Upper lobe of left lung (tissue), 6 donors: ENCODE data around the gene CRIP2. TPM values are rescaled to one million over a fixed set of nuclear protein-coding genes. Genes with fewer than 3 reads are reported as not detected.

Source experiments
- ATAC-seq, 2 donors: fragments of 200-7000 bp; cut with Tn5 transposase; one replicate each; pipeline ENCODE4 v1.9.1; 2022; ENCODE audit warnings: mild to moderate bottlenecking in 2 of 2, moderate library complexity in 2 of 2; ENCODE audit not compliant: low FRiP score in 2 of 2
- DNase-seq, 2 donors: peaks; one replicate each; pipeline ENCODE4 v3.0.0-alpha.2; 2019 to 2020
- H3K27ac ChIP-seq, 4 donors: fragments of 200-600 bp; sonication (generic); one replicate each; pipeline ENCODE4 v1.5.1; 2016 to 2019
- H3K27me3 ChIP-seq, 4 donors: fragments of 200-600 bp; sonication (generic); one replicate each; pipeline ENCODE4 v1.5.1; 2017 to 2019
- H3K36me3 ChIP-seq, 4 donors: fragments of 200-600 bp; sonication (generic); one replicate each; pipeline ENCODE4 v1.5.1; 2016 to 2019
- H3K4me1 ChIP-seq, 4 donors: fragments of 200-600 bp; sonication (generic); one replicate each; pipeline ENCODE4 v1.5.1; 2018 to 2019
- H3K4me3 ChIP-seq, 4 donors: fragments of 200-600 bp; sonication (generic); one replicate each; pipeline ENCODE4 v1.5.1; 2017 to 2019; ENCODE audit warnings: mild to moderate bottlenecking in 2 of 4, moderate library complexity in 1 of 4
- H3K9me3 ChIP-seq, 4 donors: fragments of 200-600 bp; sonication (generic); one replicate each; pipeline ENCODE4 v1.5.1; 2018 to 2019
- EP300 ChIP-seq, 4 donors: sonication (generic); formaldehyde crosslinking; IDR thresholded peaks; one replicate each; pipeline ENCODE4 v1.5.1; 2017; ENCODE audit warnings: antibody characterized with exemption in 4 of 4, control low read depth in 2 of 4
- POLR2A ChIP-seq, 4 donors: fragments of 450-650 bp; IDR thresholded peaks; one replicate each; pipeline ENCODE4 v1.5.1; 2016 to 2017; ENCODE audit warnings: antibody characterized with exemption in 4 of 4, mild to moderate bottlenecking in 2 of 4
- POLR2AphosphoS5 ChIP-seq, 2 donors: sonication (generic); formaldehyde crosslinking; IDR thresholded peaks; one replicate each; pipeline ENCODE4 v1.5.1; 2017; ENCODE audit warnings: antibody characterized with exemption in 2 of 2
- WGBS, 2 donors: methylation state at CpG; one replicate each; pipeline ENCODE4 v1.1.5; 2017 to 2018; 5-methylcytosine and 5-hydroxymethylcytosine counted together
- total RNA-seq, 6 donors: library from RNA; depleted of rRNA in 4 of 6; stranded (reverse); fragments of >200 nt in 4 of 6; gene quantifications; one replicate each; pipeline versions ENCODE4 v1.1.0 to v1.2.1, GENCODE V29; 2016 to 2021
- TF ChIP-seq, protein P1 (sequence below), 6 experiments: fragments of 450-650 bp in 4 of 6; fragments of 200-600 bp in 2 of 6; sonication (generic) in 2 of 6; IDR thresholded peaks; one replicate each; pipeline ENCODE4 v1.5.1; 2016 to 2019; ENCODE audit warnings: antibody characterized with exemption in 6 of 6
- donor health status: DM: no; HTN: no; CAD: no; lungs with moderate emphysema.
- donor health status: DM: no; HTN: yes; CAD: no; lungs with severe emphysema.

The CRIP2 gene
- total RNA-seq, 6 donors from 2014 or later = 55.5 to 422 (median 190) TPM

DNA sequence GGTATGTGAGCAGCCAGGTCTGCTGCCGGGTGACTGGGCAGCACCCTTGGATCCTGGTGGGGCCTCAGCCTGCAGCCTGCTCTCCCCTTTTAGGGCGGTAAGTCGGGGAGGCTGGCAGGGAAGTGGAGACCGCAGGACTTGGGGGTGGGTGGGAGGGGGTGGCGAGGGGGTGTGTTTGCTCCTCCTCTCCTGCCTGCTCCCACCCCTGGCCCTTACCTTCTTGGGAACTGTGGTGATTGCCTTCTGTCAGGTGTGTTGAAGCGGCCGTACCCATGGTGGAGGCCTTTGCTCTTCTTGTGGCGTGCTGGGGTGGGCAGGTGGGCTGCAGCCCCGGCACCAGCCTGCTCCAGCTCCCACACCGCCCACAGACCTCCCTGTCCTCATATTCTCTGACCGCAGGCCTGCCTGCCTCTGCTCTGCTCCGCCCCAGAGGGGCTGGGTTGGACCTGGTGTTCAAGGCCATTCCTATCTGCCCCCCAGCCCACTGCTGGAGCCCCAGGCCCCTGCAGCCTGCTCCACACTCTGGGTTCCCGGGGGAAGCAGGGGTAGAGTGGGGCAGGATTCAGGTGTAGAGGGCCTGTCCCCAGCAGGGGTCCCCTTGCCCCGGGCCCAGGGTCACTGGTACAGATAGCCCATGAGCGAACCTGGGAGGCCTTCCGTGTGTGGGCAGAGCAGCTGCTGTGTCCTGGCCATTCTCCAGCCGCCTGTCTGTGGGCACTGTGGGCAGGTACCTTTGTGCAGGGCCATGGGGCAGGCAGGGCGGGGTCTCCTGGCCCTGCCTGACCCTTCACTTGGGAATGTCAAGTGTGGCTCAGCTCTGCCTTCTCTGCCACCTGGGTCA is 21.6 kb downstream of the CRIP2 start:
- Histone ChIP-seq H3K27ac (no peak overlapping the region), H3K9me3 (no peaks in the 10 kb centered on the region), H3K4me3 (no peak overlapping the region), H3K36me3 (peaks cover 0 to 14% (median 5%) of the 10 kb centered on the region in 4 donors), H3K27me3 (no peaks in the 10 kb centered on the region), H3K4me1 (peaks cover 6 to 10% (median 8%) of the 10 kb centered on the region in 4 donors)
- DNase-seq = peak; percentile 18 to 62
- TF ChIP-seq EP300 (IDR thresholded peaks at IDR 0.05) (no peak), POLR2A (IDR thresholded peaks at IDR 0.05) (no peak), POLR2AphosphoS5 (IDR thresholded peaks at IDR 0.05) (no peak)
- TF ChIP-seq, protein P1, sequence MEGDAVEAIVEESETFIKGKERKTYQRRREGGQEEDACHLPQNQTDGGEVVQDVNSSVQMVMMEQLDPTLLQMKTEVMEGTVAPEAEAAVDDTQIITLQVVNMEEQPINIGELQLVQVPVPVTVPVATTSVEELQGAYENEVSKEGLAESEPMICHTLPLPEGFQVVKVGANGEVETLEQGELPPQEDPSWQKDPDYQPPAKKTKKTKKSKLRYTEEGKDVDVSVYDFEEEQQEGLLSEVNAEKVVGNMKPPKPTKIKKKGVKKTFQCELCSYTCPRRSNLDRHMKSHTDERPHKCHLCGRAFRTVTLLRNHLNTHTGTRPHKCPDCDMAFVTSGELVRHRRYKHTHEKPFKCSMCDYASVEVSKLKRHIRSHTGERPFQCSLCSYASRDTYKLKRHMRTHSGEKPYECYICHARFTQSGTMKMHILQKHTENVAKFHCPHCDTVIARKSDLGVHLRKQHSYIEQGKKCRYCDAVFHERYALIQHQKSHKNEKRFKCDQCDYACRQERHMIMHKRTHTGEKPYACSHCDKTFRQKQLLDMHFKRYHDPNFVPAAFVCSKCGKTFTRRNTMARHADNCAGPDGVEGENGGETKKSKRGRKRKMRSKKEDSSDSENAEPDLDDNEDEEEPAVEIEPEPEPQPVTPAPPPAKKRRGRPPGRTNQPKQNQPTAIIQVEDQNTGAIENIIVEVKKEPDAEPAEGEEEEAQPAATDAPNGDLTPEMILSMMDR (IDR thresholded peaks at IDR 0.05) = no peak
- WGBS, 2 donors = 83 to 89% methylated on average over 7 to 16 of the region's 18 CpGs
- no peak for ATAC-seq

DNA sequence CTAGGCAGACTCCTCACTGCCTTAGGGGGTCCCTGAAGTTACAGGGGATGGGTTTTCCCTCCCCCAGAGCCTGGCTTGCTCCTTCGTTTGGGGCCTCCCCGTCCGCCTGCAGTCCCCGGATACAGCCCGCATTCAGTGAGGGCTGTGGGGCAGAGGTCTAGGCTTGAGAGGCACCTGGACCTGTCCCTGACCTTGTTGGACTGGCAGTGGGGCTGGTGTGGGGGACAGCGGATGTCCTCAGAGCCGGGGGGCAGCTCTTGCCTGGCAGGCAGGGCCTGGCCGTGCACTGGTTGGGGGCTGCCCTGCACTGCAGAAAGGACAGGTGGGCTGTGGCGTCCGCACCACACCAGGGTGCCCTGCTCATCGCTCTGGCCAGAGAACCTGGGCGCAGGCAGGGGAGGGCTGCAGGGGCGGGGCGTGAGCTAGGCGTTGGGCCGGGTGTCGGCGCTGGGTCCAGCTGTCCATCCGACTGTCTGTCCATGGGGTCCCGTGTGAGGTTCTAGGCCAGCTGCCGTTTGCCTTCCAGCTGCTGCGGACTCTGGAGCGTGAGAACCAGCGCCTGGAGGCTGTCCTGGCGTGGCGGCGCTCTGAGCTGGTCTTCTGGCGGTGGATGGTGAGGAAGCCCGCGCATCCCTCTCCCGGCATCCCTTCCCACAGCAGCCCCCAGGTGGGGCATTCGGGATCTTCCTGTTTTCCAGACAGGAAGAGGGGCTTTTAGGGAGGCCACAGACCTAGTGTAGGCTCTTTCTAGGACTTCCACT is 22.4 kb downstream of the CRIP2 start:
- H3K4me3 ChIP-seq = no peak overlapping the region
- DNase-seq = peak; percentile 15 to 83
- H3K9me3 ChIP-seq = no peaks in the 10 kb centered on the region
- no peak overlapping the region for H3K27ac ChIP-seq
- H3K27me3 ChIP-seq = no peaks in the 10 kb centered on the region
- TF ChIP-seq POLR2AphosphoS5 (IDR thresholded peaks at IDR 0.05) = no peak
- TF ChIP-seq, protein P1 (IDR thresholded peaks at IDR 0.05) = no peak
- no peak for TF ChIP-seq POLR2A (IDR thresholded peaks at IDR 0.05)
- TF ChIP-seq EP300 (IDR thresholded peaks at IDR 0.05) = no peak
- no peak for ATAC-seq
- H3K36me3 ChIP-seq = peaks cover 0 to 14% (median 5%) of the 10 kb centered on the region in 4 donors
- 90 to 95% methylated on average over 8 to 32 of the region's 32 CpGs for WGBS, 2 donors
- H3K4me1 ChIP-seq = peaks cover under 1 to 2% (median under 1%) of the 10 kb centered on the region in 4 donors

DNA sequence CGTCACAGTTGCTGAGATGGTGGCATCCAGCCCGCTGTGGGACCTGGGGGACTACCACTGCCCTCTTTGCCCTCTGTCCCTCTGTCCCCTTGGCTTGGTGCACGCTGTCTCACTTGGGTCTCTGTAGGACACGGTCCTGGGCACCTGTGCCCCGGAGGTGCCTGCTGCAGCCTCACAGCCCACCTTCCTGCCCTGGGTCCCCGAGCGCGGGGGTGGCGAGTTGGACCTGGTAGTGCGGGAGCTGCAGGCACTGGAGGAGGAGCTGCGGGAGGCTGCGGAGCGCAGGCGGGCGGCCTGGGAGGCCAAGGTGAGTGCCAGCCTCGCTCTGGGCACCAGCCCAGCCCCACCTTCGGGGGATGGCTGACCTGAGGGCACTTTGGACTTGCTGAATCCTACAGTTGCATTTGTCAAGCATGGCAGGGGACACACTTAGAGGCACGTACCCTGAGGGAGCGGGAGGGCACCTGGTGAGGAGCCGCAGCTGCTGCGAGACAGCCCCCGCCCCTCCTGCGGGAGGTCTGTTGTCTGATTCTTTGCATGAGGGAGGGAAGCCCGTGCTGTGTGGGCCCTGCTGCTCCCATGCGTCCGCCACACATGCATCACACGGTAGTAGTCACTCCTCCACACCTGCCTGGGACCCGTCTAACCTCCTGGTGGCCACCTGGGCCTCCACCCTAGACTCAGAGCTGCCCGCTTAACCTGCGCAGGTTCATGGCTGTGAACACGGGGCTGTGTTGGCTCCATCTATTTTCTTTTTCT is 23.2 kb downstream of the CRIP2 start:
- peaks cover 0 to 11% (median 5%) of the 10 kb centered on the region in 4 donors for H3K36me3 ChIP-seq
- no peaks in the 10 kb centered on the region for H3K4me1 ChIP-seq
- H3K27ac ChIP-seq = no peak overlapping the region
- TF ChIP-seq POLR2AphosphoS5 (IDR thresholded peaks at IDR 0.05) (no peak), POLR2A (IDR thresholded peaks at IDR 0.05) (no peak), EP300 (IDR thresholded peaks at IDR 0.05) (no peak)
- TF ChIP-seq, protein P1 (IDR thresholded peaks at IDR 0.05) = no peak
- no peaks in the 10 kb centered on the region for H3K27me3 ChIP-seq
- ATAC-seq = no peak
- H3K9me3 ChIP-seq = no peaks in the 10 kb centered on the region
- WGBS, 2 donors = 94 to 96% methylated on average over 29 to 31 of the region's 31 CpGs
- H3K4me3 ChIP-seq = no peak overlapping the region
- peak; percentile 17 to 87 for DNase-seq

DNA sequence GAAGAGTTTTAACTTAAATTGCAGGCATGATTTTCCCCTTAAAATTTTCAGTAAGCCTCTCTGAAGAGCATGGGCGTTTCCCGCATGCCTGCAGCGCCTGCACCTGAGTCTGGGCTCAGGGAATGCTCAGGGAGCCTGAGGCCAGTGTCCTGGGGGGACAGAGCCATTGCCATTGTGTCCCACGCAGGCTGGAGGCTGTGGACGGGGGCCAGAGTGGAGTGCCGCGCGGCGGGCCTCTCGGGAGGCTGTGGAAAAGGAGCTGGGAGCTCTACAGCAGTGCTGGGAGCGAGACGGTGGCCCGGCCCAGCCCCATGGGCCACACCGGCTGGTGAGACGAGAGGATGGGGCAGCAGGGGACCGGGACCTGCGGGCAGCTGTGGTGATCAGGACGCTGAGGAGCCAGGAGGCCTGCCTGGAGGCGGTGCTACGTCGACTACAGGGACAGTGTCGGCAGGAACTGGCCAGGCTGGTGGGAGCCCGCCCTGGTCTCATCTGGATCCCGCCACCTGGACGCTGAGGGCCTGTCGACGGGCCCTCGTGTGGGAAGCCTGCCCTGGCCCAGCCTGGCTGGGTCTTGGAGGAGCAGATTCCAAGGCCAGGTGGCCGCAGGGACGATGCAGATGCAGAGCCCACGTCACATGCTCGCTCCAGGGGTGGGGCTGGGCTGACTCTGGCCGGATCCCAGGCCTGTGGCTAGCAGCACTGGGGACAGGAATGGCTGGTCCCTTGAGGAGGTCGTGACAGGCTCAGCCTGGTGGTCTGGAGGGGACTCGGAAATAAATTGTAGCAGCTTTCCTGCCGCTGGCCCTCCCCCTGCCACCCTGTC is 24.0 kb downstream of the CRIP2 start:
- Histone ChIP-seq H3K4me3 (no peak overlapping the region), H3K27ac (no peak overlapping the region), H3K9me3 (no peaks in the 10 kb centered on the region), H3K4me1 (no peaks in the 10 kb centered on the region), H3K27me3 (no peaks in the 10 kb centered on the region), H3K36me3 (peaks cover 0 to 7% (median 4%) of the 10 kb centered on the region in 4 donors)
- WGBS, 2 donors = 91 to 97% methylated on average over 17 to 35 of the region's 36 CpGs
- DNase-seq (peak; percentile 19 to 83), ATAC-seq (no peak)
- TF ChIP-seq EP300 (IDR thresholded peaks at IDR 0.05) (no peak), POLR2A (IDR thresholded peaks at IDR 0.05) (no peak), POLR2AphosphoS5 (IDR thresholded peaks at IDR 0.05) (no peak)
- TF ChIP-seq, protein P1 (IDR thresholded peaks at IDR 0.05) = no peak
